Tibial artery (tissue), 4 donors: Measurements from ENCODE around the gene RB1.
"Not testable (repeated sequence)": the region's sequence is repeated elsewhere in the genome, so short reads cannot be mapped to it uniquely, and the experiment has no call there.

ENCODE experiments used
- DNase-seq, 2 donors: peaks; one replicate each; pipeline ENCODE4 v3.0.0-alpha.2; 2019
- H3K27ac ChIP-seq, 2 donors: fragments of 200-600 bp; sonication (generic) in 1 of 2; 1 replicate in 1 of 2; 2 replicates in 1 of 2; pipeline ENCODE4 v1.5.1; 2018 to 2019; ENCODE audit warnings: mild to moderate bottlenecking in 1 of 2
- H3K27me3 ChIP-seq, 2 donors: fragments of 200-600 bp; sonication (generic) in 1 of 2; one replicate each; pipeline versions ENCODE4 v1.5.1 to v1.6.0; 2016 to 2019
- H3K36me3 ChIP-seq, 3 donors: fragments of 200-600 bp; sonication (generic) in 2 of 3; one replicate each; pipeline ENCODE4 v1.5.1; 2016 to 2019; ENCODE audit warnings: mild to moderate bottlenecking in 2 of 3
- H3K4me1 ChIP-seq, 4 donors: fragments of 200-600 bp; sonication (generic) in 2 of 4; 1 replicate in 3 of 4; 2 replicates in 1 of 4; pipeline ENCODE4 v1.5.1; 2016 to 2019
- H3K4me3 ChIP-seq, 2 donors: fragments of 200-600 bp; sonication (generic) in 1 of 2; 1 replicate in 1 of 2; 2 replicates in 1 of 2; pipeline ENCODE4 v1.5.1; 2018 to 2019; ENCODE audit warnings: mild to moderate bottlenecking in 2 of 2
- H3K9me3 ChIP-seq, 3 donors: fragments of 200-600 bp; sonication (generic) in 1 of 3; one replicate each; pipeline ENCODE4 v1.5.1; 2016 to 2019
- CTCF ChIP-seq, 2 experiments: fragments of 200-600 bp in 1 of 2; fragments of 450-650 bp in 1 of 2; IDR thresholded peaks; one replicate each; pipeline ENCODE4 v1.5.1; 2017 to 2019; ENCODE audit warnings: antibody characterized with exemption in 2 of 2, mild to moderate bottlenecking in 1 of 2, moderate library complexity in 1 of 2
- intact Hi-C: fragments of 100-400 bp; cut with DNase I; formaldehyde crosslinking; loops from one replicate; pipeline ENCODE4 v1.15.0; 2023; ENCODE audit warnings: low total_unique reads

Gene RB1

GRCh38 chr13:48449656-48450055 lies 146.1 kb downstream of the RB1 start:
- Histone ChIP-seq H3K27me3 (no peaks in the 10 kb centered on the region), H3K9me3 (peaks cover 0 to 10% (median 0%) of the 10 kb centered on the region in 3 donors), H3K4me1 (peaks cover 0 to 42% (median 9%) of the 10 kb centered on the region in 4 donors), H3K4me3 (no peak overlapping the region), H3K27ac (peak overlapping the region; percentile 17 to 32), H3K36me3 (peaks cover 0 to 14% (median 0%) of the 10 kb centered on the region in 3 donors)
- no peak for TF ChIP-seq CTCF (IDR thresholded peaks at IDR 0.05)
- intact Hi-C loops: no loop called here
- no peak for DNase-seq

- Histone ChIP-seq H3K9me3 (peaks cover 0 to 10% (median 0%) of the 10 kb centered on the region in 3 donors), H3K4me1 (peaks cover 0 to 35% (median 8%) of the 10 kb centered on the region in 4 donors), H3K36me3 (peaks cover 2 to 15% (median 5%) of the 10 kb centered on the region in 3 donors)
- H3K27ac ChIP-seq, intact Hi-C loops, DNase-seq, H3K4me3 ChIP-seq, H3K27me3 ChIP-seq: not testable (repeated sequence)
These were observed 147.6 kb downstream of the RB1 start for GRCh38 chr13:48451196-48451595.

DNA sequence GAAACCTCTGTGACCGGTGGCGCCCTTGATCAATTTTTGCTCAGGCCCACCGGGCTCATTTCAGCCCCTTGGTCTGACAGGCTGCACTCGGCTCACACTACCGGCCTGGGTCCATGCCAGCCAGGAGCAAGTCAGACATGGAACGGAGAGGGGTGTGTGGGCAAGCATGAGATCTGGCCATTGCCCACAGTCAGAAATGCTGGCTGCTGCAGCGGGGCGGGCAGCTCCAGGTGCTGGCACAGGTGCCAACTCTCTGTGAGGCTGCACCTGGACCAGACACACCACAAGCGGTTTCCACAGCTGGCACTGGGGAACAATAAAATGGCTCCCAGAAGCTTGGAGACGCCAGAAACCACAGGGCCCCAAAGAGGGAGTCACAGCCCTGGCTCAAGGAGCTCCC lies 153.0 kb downstream of the RB1 start:
- H3K27ac ChIP-seq: no peak overlapping the region

GRCh38 chr13:48457578-48458242 lies 154.2 kb downstream of the RB1 start:
- Histone ChIP-seq H3K9me3 (no peaks in the 10 kb centered on the region), H3K27ac (no peak overlapping the region), H3K4me1 (no peaks in the 10 kb centered on the region), H3K4me3 (no peak overlapping the region), H3K27me3 (no peaks in the 10 kb centered on the region), H3K36me3 (peaks cover 37 to 58% (median 53%) of the 10 kb centered on the region in 3 donors)
- TF ChIP-seq CTCF (IDR thresholded peaks at IDR 0.05): no peak
- intact Hi-C loops: no loop called here
- DNase-seq: no peak

More for the DNA sequence above, 153.0 kb downstream of the RB1 start:
- no peaks in the 10 kb centered on the region for H3K9me3 ChIP-seq
- H3K4me3 ChIP-seq: no peak overlapping the region
- no peak for TF ChIP-seq CTCF (IDR thresholded peaks at IDR 0.05)
- DNase-seq: no peak
- H3K4me1 ChIP-seq: no peaks in the 10 kb centered on the region
- intact Hi-C loops: no loop called here
- H3K36me3 ChIP-seq: peaks cover 33 to 51% (median 46%) of the 10 kb centered on the region in 3 donors
- H3K27me3 ChIP-seq: no peaks in the 10 kb centered on the region

- intact Hi-C loops: no loop called here
- Histone ChIP-seq H3K4me3 (no peak overlapping the region), H3K4me1 (peaks cover 0 to 15% (median 2%) of the 10 kb centered on the region in 4 donors), H3K27ac (no peak overlapping the region), H3K36me3 (peaks cover 4 to 15% (median 11%) of the 10 kb centered on the region in 3 donors), H3K9me3 (no peaks in the 10 kb centered on the region), H3K27me3 (no peaks in the 10 kb centered on the region)
- no peak for DNase-seq
- no peak for TF ChIP-seq CTCF (IDR thresholded peaks at IDR 0.05)
These were observed 171.7 kb downstream of the RB1 start for GRCh38 chr13:48475230-48475629.

DNA sequence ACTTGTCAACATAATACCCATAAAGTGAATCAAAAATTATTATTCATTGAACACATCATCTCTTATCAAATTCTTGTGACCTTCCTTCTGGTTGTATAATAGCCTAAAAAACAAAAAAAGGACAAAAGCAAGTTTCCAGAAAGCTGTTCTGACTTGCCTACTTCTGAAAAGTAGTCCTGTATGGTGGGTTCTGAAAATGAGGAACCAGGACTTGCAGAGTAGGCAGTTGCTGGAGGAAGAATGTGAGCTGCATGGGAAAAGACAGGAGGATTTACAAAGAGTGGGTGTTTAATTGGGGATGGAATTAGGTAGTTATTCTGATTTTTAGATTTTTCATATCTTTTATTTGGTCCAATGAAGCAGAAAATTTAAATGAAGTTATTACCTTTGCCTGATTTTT lies 172.7 kb downstream of the RB1 start:
- no peak overlapping the region for H3K27ac ChIP-seq
- intact Hi-C loops: no loop called here
- peaks cover 4 to 16% (median 11%) of the 10 kb centered on the region in 3 donors for H3K36me3 ChIP-seq
- no peak for TF ChIP-seq CTCF (IDR thresholded peaks at IDR 0.05)
- peaks cover 0 to 15% (median 2%) of the 10 kb centered on the region in 4 donors for H3K4me1 ChIP-seq
- no peak overlapping the region for H3K4me3 ChIP-seq
- no peaks in the 10 kb centered on the region for H3K9me3 ChIP-seq
- no peak for DNase-seq
- no peaks in the 10 kb centered on the region for H3K27me3 ChIP-seq
